GM19324 (cell line): ENCODE data around the gene EEF1A2.
"Not testable (repeated sequence)": the region's sequence is repeated elsewhere in the genome, so short reads cannot be mapped to it uniquely, and the experiment has no call there.

Experiments used
- ATAC-seq: cut with Tn5 transposase; IDR thresholded peaks from one replicate; pipeline ENCODE4 v1.9.1; 2021; ENCODE audit warnings: mild to moderate bottlenecking, moderate library complexity; ENCODE audit not compliant: unreplicated experiment, low FRiP score

The EEF1A2 gene

GRCh38 chr20:63490416-63490815 is 8.5 kb downstream of the EEF1A2 start:
- ATAC-seq, result no peak

- no peak for ATAC-seq
These were observed 10.3 kb downstream of the EEF1A2 start for GRCh38 chr20:63488315-63489251.

- no peak for ATAC-seq
These were observed 11.1 kb downstream of the EEF1A2 start for GRCh38 chr20:63487781-63488241.

GRCh38 chr20:63487116-63487764 is 11.6 kb downstream of the EEF1A2 start:
- ATAC-seq, result no peak

GRCh38 chr20:63486300-63486855 is 12.5 kb downstream of the EEF1A2 start:
- ATAC-seq, result no peak

- no peak for ATAC-seq
These were observed 14.1 kb downstream of the EEF1A2 start for GRCh38 chr20:63484651-63485403.

- no peak for ATAC-seq
These were observed 14.6 kb downstream of the EEF1A2 start for GRCh38 chr20:63484236-63484635.

GRCh38 chr20:63483834-63484233 is 15.0 kb downstream of the EEF1A2 start:
- no peak for ATAC-seq

- no peak for ATAC-seq
These were observed 16.8 kb downstream of the EEF1A2 start for GRCh38 chr20:63482021-63482587.

GRCh38 chr20:63481503-63481902 is 17.4 kb downstream of the EEF1A2 start:
- ATAC-seq, result no peak

GRCh38 chr20:63479695-63480419 is 19.0 kb downstream of the EEF1A2 start:
- not testable (repeated sequence) for ATAC-seq

- no peak for ATAC-seq
These were observed 20.3 kb downstream of the EEF1A2 start for GRCh38 chr20:63478346-63479302.

- ATAC-seq, result no peak
These were observed 20.9 kb downstream of the EEF1A2 start for GRCh38 chr20:63477944-63478343.

- ATAC-seq, result no peak
These were observed 21.7 kb downstream of the EEF1A2 start for GRCh38 chr20:63477061-63477616.

- ATAC-seq, result no peak
These were observed 23.7 kb downstream of the EEF1A2 start for GRCh38 chr20:63475209-63475608.

- no peak for ATAC-seq
These were observed 25.1 kb downstream of the EEF1A2 start for GRCh38 chr20:63473555-63474449.

- ATAC-seq, result no peak
These were observed 26.0 kb downstream of the EEF1A2 start for GRCh38 chr20:63472862-63473390.
